HepG2 (cell line): ENCODE results near the gene KRTAP5-1.

Experiments
- CENPX ChIP-seq: sonication (generic); formaldehyde crosslinking; IDR thresholded peaks from 2 replicates; pipeline ENCODE4 v1.9.0; 2021; ENCODE audit warnings: mild to moderate bottlenecking, missing genetic modification reagents, moderate library complexity
- MAFK ChIP-seq, 2 experiments: IDR thresholded peaks in 1 of 2; conservative IDR thresholded peaks in 1 of 2; 2 replicates each; pipeline ENCODE4 v1.6.1; 2011; ENCODE audit warnings: improper control_type of control experiment in 2 of 2, low read length in 2 of 2
- U2AF1 ChIP-seq: fragments of 200-400 bp; formaldehyde crosslinking; optimal IDR thresholded peaks from 2 replicates; pipeline ENCODE3; 2017; ENCODE audit warnings: mild to moderate bottlenecking, low read depth, low read length
- ZNF7 ChIP-seq: IDR thresholded peaks from 2 replicates; pipeline ENCODE4 v1.6.1; 2016; ENCODE audit warnings: missing biosample characterization, missing genetic modification reagents
- ZNF780A ChIP-seq: sonication (generic); formaldehyde crosslinking; IDR thresholded peaks from 2 replicates; pipeline ENCODE4 v1.8.0; 2022; ENCODE audit warnings: mild to moderate bottlenecking, missing genetic modification reagents, moderate library complexity
- TF ChIP-seq, protein P1 (sequence below): sonication (generic); formaldehyde crosslinking; IDR thresholded peaks from 2 replicates; pipeline ENCODE4 v1.8.1; 2023; ENCODE audit warnings: mild to moderate bottlenecking, inconsistent platforms, moderate library complexity, missing genetic modification reagents, borderline replicate concordance
- TF ChIP-seq, protein P2 (sequence below): sonication (generic); formaldehyde crosslinking; IDR thresholded peaks from 2 replicates; pipeline ENCODE4 v1.5.0; 2020; ENCODE audit warnings: mild to moderate bottlenecking, missing genetic modification reagents, moderate library complexity
- TF ChIP-seq, protein P3 (sequence below): sonication (generic); formaldehyde crosslinking; IDR thresholded peaks from one replicate; pipeline ENCODE4 v1.5.1; 2020; ENCODE audit warnings: mild to moderate bottlenecking, missing genetic modification reagents; ENCODE audit errors: not compliant biosample characterization
- TF ChIP-seq, protein P4 (sequence below), 2 experiments: fragments of 450-650 bp in 1 of 2; sonication (generic) in 1 of 2; formaldehyde crosslinking; IDR thresholded peaks; 2 replicates each; pipeline versions ENCODE4 v1.5.0 to v1.8.0; 2020 to 2022; ENCODE audit warnings: mild to moderate bottlenecking in 1 of 2, missing genetic modification reagents in 1 of 2

DNA sequence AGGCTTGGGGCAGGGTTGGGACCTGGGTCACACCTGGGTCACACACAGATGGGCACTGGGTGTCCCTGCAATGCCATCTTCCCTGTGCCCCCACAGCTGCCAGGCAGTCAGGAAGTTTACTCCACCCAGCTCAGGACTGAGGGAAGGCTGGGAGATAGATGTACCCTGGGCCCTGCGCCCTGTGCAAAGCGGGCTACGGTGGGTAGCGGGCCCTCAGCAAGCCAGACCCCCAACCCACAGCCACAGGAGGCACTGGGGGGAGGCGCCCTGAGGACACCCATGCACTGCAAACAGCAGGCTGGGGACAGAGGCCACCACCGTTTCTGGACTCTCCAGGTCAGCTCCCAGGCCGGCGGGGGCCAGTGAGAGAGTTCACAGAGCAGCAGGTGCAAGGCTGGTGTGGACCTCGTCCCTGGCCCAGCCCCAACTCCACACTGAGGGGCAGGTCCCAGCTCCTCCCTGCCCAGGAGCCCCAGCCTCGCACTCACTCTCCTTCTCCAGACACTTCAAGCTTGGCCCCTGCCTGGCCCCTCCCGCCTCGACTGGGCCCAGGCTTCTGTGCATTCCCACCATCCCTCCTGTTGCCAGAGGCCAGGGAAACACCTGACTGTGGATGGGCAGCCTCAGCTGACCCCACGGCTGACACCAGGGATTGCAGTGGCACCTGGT lies 17.9 kb downstream of the KRTAP5-1 start:
- TF ChIP-seq, protein P1, sequence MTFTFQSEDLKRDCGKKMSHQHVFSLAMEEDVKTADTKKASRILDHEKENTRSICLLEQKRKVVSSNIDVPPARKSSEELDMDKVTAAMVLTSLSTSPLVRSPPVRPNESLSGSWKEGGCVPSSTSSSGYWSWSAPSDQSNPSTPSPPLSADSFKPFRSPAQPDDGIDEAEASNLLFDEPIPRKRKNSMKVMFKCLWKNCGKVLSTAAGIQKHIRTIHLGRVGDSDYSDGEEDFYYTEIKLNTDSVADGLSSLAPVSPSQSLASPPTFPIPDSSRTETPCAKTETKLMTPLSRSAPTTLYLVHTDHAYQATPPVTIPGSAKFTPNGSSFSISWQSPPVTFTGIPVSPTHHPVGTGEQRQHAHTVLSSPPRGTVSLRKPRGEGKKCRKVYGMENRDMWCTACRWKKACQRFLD = no peak
- TF ChIP-seq MAFK (conservative IDR thresholded peaks at IDR 0.05 in 1 of 2, IDR thresholded peaks at IDR 0.05 in 1 of 2; ENCODE audit: low read length in 2 of 2) (no peak), U2AF1 (no peak), ZNF7 (CRISPR knock-in tag) (no peak), ZNF780A (no peak), CENPX (CRISPR knock-in tag) (no peak)
- TF ChIP-seq, protein P2, sequence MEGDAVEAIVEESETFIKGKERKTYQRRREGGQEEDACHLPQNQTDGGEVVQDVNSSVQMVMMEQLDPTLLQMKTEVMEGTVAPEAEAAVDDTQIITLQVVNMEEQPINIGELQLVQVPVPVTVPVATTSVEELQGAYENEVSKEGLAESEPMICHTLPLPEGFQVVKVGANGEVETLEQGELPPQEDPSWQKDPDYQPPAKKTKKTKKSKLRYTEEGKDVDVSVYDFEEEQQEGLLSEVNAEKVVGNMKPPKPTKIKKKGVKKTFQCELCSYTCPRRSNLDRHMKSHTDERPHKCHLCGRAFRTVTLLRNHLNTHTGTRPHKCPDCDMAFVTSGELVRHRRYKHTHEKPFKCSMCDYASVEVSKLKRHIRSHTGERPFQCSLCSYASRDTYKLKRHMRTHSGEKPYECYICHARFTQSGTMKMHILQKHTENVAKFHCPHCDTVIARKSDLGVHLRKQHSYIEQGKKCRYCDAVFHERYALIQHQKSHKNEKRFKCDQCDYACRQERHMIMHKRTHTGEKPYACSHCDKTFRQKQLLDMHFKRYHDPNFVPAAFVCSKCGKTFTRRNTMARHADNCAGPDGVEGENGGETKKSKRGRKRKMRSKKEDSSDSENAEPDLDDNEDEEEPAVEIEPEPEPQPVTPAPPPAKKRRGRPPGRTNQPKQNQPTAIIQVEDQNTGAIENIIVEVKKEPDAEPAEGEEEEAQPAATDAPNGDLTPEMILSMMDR (CRISPR knock-in tag) = no peak
- TF ChIP-seq, protein P3, sequence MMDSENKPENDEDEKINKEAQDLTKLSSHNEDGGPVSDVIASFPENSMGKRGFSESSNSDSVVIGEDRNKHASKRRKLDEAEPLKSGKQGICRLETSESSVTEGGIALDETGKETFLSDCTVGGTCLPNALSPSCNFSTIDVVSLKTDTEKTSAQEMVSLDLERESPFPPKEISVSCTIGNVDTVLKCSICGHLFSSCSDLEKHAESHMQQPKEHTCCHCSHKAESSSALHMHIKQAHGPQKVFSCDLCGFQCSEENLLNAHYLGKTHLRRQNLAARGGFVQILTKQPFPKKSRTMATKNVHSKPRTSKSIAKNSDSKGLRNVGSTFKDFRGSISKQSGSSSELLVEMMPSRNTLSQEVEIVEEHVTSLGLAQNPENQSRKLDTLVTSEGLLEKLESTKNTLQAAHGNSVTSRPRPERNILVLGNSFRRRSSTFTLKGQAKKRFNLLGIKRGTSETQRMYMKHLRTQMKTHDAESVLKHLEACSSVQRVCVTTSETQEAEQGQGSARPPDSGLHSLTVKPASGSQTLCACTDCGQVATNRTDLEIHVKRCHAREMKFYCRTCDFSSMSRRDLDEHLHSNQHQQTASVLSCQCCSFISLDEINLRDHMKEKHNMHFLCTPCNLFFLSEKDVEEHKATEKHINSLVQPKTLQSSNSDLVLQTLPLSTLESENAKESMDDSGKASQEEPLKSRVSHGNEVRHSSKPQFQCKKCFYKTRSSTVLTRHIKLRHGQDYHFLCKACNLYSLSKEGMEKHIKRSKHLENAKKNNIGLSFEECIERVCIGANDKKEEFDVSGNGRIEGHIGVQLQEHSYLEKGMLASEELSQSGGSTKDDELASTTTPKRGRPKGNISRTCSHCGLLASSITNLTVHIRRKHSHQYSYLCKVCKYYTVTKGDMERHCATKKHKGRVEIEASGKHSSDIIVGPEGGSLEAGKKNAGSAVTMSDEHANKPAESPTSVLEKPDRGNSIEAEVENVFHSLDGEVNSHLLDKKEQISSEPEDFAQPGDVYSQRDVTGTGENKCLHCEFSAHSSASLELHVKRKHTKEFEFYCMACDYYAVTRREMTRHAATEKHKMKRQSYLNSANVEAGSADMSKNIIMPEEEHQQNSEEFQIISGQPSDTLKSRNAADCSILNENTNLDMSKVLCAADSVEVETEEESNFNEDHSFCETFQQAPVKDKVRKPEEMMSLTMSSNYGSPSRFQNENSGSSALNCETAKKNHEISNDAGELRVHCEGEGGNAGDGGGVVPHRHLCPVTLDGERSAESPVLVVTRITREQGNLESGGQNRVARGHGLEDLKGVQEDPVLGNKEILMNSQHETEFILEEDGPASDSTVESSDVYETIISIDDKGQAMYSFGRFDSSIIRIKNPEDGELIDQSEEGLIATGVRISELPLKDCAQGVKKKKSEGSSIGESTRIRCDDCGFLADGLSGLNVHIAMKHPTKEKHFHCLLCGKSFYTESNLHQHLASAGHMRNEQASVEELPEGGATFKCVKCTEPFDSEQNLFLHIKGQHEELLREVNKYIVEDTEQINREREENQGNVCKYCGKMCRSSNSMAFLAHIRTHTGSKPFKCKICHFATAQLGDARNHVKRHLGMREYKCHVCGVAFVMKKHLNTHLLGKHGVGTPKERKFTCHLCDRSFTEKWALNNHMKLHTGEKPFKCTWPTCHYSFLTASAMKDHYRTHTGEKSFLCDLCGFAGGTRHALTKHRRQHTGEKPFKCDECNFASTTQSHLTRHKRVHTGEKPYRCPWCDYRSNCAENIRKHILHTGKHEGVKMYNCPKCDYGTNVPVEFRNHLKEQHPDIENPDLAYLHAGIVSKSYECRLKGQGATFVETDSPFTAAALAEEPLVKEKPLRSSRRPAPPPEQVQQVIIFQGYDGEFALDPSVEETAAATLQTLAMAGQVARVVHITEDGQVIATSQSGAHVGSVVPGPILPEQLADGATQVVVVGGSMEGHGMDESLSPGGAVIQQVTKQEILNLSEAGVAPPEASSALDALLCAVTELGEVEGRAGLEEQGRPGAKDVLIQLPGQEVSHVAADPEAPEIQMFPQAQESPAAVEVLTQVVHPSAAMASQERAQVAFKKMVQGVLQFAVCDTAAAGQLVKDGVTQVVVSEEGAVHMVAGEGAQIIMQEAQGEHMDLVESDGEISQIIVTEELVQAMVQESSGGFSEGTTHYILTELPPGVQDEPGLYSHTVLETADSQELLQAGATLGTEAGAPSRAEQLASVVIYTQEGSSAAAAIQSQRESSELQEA (CRISPR knock-in tag) = no peak
- TF ChIP-seq, protein P4, sequence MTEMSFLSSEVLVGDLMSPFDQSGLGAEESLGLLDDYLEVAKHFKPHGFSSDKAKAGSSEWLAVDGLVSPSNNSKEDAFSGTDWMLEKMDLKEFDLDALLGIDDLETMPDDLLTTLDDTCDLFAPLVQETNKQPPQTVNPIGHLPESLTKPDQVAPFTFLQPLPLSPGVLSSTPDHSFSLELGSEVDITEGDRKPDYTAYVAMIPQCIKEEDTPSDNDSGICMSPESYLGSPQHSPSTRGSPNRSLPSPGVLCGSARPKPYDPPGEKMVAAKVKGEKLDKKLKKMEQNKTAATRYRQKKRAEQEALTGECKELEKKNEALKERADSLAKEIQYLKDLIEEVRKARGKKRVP (CRISPR knock-in tag; IDR thresholded peaks at IDR 0.05) = no peak
